Activated CD8-positive, alpha-beta T cell treated with anti-CD3 and anti-CD28 coated beads for 36 hours (primary cell): ENCODE data around the gene CHST11. TPM values are rescaled to one million over a fixed set of nuclear protein-coding genes. Genes with fewer than 3 reads are reported as not detected.
"Not testable (repeated sequence)": the region's sequence is repeated elsewhere in the genome, so short reads cannot be mapped to it uniquely, and the experiment has no call there.

Experiments
- ATAC-seq: fragments of 200-7000 bp; cut with Tn5 transposase; one replicate; pipeline ENCODE4 v1.10.0; 2021; ENCODE audit warnings: mild to moderate bottlenecking, moderate library complexity
- CTCF ChIA-PET: fragments of 350-600 bp; sonication (Branson Sonifier 250); formaldehyde crosslinking; loops from one replicate; lab custom pipeline; 2021; ENCODE audit warnings: antibody characterized with exemption; lab: Charles Lee
- POLR2A ChIA-PET: fragments of 350-600 bp; sonication (Branson Sonifier 250); formaldehyde crosslinking; loops from one replicate; lab custom pipeline; 2021; ENCODE audit warnings: antibody characterized with exemption; lab: Charles Lee
- DNase-seq: peaks from one replicate; pipeline ENCODE4 v3.0.0-alpha.2; 2020
- H3K27ac Mint-ChIP-seq: one replicate; pipeline ENCODE4 v1.8.0; 2021; ENCODE audit warnings: mild to moderate bottlenecking, mixed read lengths
- H3K27me3 Mint-ChIP-seq: one replicate; pipeline ENCODE4 v1.8.0; 2021; ENCODE audit warnings: mixed read lengths
- H3K36me3 Mint-ChIP-seq: one replicate; pipeline ENCODE4 v1.8.0; 2021; ENCODE audit warnings: low read depth, mixed read lengths
- H3K4me1 Mint-ChIP-seq: one replicate; pipeline ENCODE4 v1.8.0; 2021; ENCODE audit warnings: low read depth, mixed read lengths
- H3K4me3 Mint-ChIP-seq: one replicate; pipeline ENCODE4 v1.8.0; 2021; ENCODE audit warnings: mild to moderate bottlenecking, moderate library complexity, mixed read lengths
- H3K9me3 Mint-ChIP-seq: one replicate; pipeline ENCODE4 v1.8.0; 2021; ENCODE audit warnings: mixed read lengths
- CTCF ChIP-seq: fragments of 200-600 bp; IDR thresholded peaks from one replicate; pipeline ENCODE4 v1.8.0; 2022; ENCODE audit warnings: antibody characterized with exemption, mild to moderate bottlenecking
- intact Hi-C: fragments of 100-400 bp; cut with micrococcal nuclease; formaldehyde crosslinking; loops from one replicate; pipeline ENCODE4 v1.10.0; 2022
- total RNA-seq, 2 experiments: library from RNA; stranded (reverse); gene quantifications; one replicate each; pipeline ENCODE4 v1.2.3, GENCODE V29; 2021

The CHST11 gene
- total RNA-seq, 2 experiments from 2014 or later, result 30.9 to 33.9 TPM

DNA sequence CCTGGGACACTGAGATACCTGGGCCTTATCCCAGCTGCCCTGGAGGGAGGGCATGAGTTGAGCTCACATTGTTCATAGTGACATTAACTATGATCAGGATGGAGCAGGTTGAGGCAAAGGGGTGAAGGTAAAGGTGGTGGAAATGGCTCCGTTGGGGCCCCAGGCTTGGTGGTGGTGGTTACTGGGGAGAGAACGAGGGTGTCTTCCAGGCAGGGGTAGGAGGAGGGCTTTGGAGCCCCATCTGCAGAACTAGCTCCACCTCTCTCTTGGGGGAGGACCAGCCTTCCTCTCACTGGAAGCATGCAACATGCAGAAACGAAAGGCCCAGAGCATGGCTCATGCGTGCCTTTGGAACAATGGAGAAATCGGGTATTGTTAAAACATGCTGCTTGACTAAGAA is 284.3 kb downstream of the CHST11 start:
- ATAC-seq (peak; percentile 60), DNase-seq (no peak)
- Mint-ChIP-seq H3K27ac (peak overlapping the region; percentile 86), H3K36me3 (peaks cover 2% of the 10 kb centered on the region), H3K9me3 (no peaks in the 10 kb centered on the region), H3K27me3 (no peaks in the 10 kb centered on the region), H3K4me3 (peak overlapping the region; percentile 51), H3K4me1 (peaks cover 61% of the 10 kb centered on the region)
- ChIA-PET CTCF (interaction anchor here (0.7 to 1.7 kb wide), 5 partner anchors 22 to 359 kb away, joined by 3 to 6 read pairs (median 4); no protein-coding TSS in a partner anchor), POLR2A (no interaction called here)
- no peak for TF ChIP-seq CTCF
- intact Hi-C loops, result no loop called here

GRCh38 chr12:104741497-104742367 is 285.0 kb downstream of the CHST11 start:
- TF ChIP-seq CTCF, result no peak
- Mint-ChIP-seq H3K27me3 (no peaks in the 10 kb centered on the region), H3K9me3 (no peaks in the 10 kb centered on the region), H3K27ac (peak overlapping the region; percentile 86), H3K36me3 (peaks cover 2% of the 10 kb centered on the region), H3K4me1 (peaks cover 60% of the 10 kb centered on the region), H3K4me3 (peak overlapping the region; percentile 51)
- ChIA-PET CTCF (interaction anchor here (1.1 to 1.7 kb wide), 4 partner anchors 22 to 360 kb away, joined by 3 to 6 read pairs (median 4); no protein-coding TSS in a partner anchor), POLR2A (no interaction called here)
- ATAC-seq, result no peak
- no peak for DNase-seq
- intact Hi-C loops, result no loop called here

DNA sequence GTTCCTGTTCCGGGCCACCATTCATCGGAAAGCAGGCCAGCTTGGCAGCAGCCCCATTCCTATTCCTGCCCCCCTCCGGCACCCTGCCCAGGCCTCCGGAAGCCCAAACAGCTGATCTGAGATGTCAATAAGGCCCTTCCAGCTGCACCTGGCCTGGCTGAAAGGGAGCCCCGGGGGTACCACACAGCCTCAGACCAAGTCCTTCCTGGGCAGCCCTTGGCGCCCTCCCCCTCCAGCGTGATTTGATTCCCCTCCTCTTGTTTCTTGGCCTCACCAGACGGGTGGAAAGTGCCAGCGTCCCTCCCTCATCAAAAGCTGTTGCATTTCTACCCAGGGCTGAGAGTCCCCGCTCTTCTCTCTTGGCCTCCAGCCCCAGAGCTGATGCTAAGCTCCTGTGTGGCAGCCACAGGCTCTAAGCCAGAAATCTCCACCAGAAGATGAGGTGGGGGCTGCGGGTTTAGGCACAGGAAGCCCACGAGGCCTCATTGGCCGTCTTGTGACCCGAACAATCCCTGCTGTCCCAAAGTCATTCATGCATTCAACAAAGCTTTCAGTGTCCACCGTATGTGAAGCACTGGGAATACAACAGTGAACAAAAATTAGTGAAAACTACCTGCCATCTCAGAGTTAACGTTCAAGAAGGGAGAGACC is 285.9 kb downstream of the CHST11 start:
- DNase-seq (no peak), ATAC-seq (no peak)
- ChIA-PET POLR2A (no interaction called here), CTCF (interaction anchor here (0.8 to 1.3 kb wide), 2 partner anchors 14 to 48 kb away, joined by 3 to 4 read pairs; no protein-coding TSS in a partner anchor)
- intact Hi-C loops, result no loop called here
- Mint-ChIP-seq H3K9me3 (no peaks in the 10 kb centered on the region), H3K4me1 (peaks cover 59% of the 10 kb centered on the region), H3K27ac (no peak overlapping the region), H3K4me3 (no peak overlapping the region), H3K27me3 (no peaks in the 10 kb centered on the region), H3K36me3 (peaks cover 2% of the 10 kb centered on the region)
- no peak for TF ChIP-seq CTCF

DNA sequence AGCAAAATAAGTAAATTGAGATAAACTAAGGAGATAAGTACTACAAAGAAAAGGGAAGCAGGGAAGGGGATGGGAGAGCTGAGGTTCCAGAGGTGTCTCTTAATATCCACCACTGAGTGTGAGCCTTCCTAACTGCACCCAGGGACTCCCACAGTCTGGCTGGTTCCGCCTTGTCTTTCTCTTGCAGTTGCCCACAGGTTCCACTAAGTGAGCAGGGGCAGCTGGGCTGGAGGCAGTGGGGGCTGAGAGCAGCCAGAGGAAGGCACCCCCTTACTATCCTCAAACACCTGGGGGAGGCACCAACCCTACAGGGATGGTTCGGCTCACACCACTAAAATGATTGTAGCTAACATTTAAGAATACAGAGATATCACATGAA is 286.4 kb downstream of the CHST11 start:
- ChIA-PET POLR2A (no interaction called here), CTCF (interaction anchor here (0.8 to 1.3 kb wide), 2 partner anchors 13 to 47 kb away, joined by 3 to 4 read pairs; no protein-coding TSS in a partner anchor)
- Mint-ChIP-seq H3K9me3 (no peaks in the 10 kb centered on the region), H3K36me3 (peaks cover 2% of the 10 kb centered on the region), H3K4me1 (peaks cover 59% of the 10 kb centered on the region), H3K27me3 (no peaks in the 10 kb centered on the region), H3K27ac (no peak overlapping the region), H3K4me3 (no peak overlapping the region)
- ATAC-seq (no peak), DNase-seq (no peak)
- intact Hi-C loops, result no loop called here
- no peak for TF ChIP-seq CTCF

DNA sequence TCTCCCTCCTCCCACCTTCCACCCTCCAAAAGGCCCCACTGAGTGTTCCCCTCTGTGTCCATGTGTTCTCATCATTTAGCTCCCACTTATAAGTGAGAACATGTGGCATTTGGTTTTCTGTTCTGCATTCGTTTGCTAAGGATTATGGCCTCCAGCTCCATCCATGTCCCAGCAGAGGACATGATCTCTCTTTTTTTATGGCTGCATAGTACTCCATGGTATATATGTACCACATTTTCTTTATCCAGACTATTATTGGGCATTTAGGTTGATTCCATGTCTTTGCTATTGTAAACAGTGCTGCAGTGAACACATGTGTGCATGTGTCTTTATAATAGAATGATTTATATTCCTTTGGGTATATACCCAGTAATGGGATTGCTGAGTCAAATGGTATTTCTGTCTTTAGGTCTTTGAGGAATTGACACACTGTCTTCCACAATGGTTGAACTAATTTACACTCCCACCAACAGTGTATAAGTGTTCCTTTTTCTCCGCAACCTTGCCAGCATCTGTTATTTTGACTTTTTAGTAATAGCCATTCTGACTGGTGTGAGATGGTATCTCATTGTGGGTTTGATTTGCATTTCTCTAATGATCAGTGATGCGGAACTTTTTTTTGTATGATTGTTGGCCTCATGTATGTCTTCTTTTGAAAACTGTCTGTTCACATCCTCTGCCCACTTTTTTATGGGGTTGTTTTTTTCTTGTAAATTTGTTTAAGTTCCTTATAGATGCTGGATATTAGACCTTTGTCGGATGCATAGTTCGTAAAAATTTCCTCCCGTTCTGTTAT is 287.2 kb downstream of the CHST11 start:
- ATAC-seq, H3K27ac Mint-ChIP-seq, H3K27me3 Mint-ChIP-seq, DNase-seq, H3K9me3 Mint-ChIP-seq, POLR2A ChIA-PET, intact Hi-C loops, H3K36me3 Mint-ChIP-seq, H3K4me3 Mint-ChIP-seq: not testable (repeated sequence)
- CTCF ChIA-PET, result interaction anchor here (0.8 to 1.3 kb wide), 2 partner anchors 12 to 46 kb away, joined by 3 to 4 read pairs; no protein-coding TSS in a partner anchor
- peaks cover 56% of the 10 kb centered on the region for H3K4me1 Mint-ChIP-seq
